Peyer's patch (tissue), 4 donors: ENCODE data around the gene TRMT44.

ENCODE experiments used
- POLR2A ChIP-seq, 2 donors: fragments of 450-650 bp; IDR thresholded peaks; one replicate each; pipeline ENCODE4 v1.5.1; 2017; ENCODE audit warnings: antibody characterized with exemption in 2 of 2, mild to moderate bottlenecking in 2 of 2, moderate library complexity in 2 of 2
- TF ChIP-seq, protein P1 (sequence below), 6 experiments: fragments of 450-650 bp in 4 of 6; fragments of 200-600 bp in 2 of 6; sonication (generic) in 1 of 6; IDR thresholded peaks; one replicate each; pipeline ENCODE4 v1.5.1; 2017 to 2019; ENCODE audit warnings: antibody characterized with exemption in 6 of 6, mild to moderate bottlenecking in 3 of 6, moderate library complexity in 1 of 6

DNA sequence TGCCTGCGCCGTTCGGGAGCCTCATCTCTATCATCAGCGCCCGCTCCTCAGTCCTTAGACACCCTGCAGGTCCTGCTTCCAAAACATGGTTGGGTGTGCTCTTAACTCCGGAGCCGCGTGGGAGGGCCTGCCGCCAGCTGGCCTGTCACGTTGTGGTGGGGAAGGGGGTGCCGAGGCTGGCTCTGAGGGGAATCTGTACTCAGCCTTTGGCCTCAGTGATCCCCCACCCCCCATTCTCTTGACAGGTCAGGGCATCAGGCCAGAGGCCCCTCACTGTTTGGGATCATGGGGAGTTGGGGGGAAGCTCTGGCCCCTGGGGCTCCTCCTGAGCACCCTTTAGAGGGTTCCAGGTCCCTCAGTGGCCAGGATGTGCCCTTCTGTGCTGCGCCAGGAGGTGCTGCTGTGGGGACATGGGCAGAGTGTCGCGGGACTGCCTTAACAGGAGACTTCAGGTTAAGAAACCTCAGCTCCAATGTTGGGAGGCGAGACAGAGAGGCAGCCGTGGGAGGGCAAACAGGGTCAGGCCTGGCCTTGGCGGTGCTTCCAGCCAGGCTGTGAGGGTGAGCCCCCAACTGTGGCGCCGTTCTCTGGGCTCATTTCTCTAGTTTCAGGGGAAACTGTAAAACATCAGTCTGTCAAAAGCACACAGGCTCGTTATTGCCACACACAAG is 33.5 kb downstream of the TRMT44 start:
- TF ChIP-seq, protein P1, sequence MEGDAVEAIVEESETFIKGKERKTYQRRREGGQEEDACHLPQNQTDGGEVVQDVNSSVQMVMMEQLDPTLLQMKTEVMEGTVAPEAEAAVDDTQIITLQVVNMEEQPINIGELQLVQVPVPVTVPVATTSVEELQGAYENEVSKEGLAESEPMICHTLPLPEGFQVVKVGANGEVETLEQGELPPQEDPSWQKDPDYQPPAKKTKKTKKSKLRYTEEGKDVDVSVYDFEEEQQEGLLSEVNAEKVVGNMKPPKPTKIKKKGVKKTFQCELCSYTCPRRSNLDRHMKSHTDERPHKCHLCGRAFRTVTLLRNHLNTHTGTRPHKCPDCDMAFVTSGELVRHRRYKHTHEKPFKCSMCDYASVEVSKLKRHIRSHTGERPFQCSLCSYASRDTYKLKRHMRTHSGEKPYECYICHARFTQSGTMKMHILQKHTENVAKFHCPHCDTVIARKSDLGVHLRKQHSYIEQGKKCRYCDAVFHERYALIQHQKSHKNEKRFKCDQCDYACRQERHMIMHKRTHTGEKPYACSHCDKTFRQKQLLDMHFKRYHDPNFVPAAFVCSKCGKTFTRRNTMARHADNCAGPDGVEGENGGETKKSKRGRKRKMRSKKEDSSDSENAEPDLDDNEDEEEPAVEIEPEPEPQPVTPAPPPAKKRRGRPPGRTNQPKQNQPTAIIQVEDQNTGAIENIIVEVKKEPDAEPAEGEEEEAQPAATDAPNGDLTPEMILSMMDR (IDR thresholded peaks at IDR 0.05), result no peak
- TF ChIP-seq POLR2A (IDR thresholded peaks at IDR 0.05), result no peak
